ENCODE measurements around the gene THAP12.

DNA sequence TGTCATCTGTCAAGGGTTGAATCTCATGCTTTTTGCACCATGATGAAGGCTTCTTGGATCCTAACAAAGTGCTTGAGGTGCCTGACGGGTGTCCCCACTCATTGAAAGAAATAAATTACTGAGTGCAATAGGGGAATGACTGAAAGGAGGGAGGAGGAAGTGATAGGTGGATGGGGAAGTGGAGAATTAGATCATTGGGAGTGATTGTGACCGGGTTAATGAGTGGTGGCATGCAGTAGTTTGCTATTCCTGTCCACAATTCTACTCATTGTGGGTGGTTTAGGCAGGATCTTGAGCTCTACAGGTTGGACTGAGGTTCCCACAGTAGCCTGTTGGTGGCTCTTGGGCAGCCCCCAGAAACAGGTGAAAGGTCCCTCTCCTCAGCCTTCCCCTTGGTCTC lies 44.3 kb downstream of the THAP12 start:
- TF ChIP-seq CEBPB (IDR thresholded peaks at IDR 0.05) (no peak), POLR2A (IDR thresholded peaks at IDR 0.05; ENCODE audit: low read length) (no peak), REST (IDR thresholded peaks at IDR 0.05) (no peak), SMC3 (IDR thresholded peaks at IDR 0.05) (no peak), BHLHE40 (IDR thresholded peaks at IDR 0.05; ENCODE audit: low read depth, low read length) (no peak), HDAC2 (IDR thresholded peaks at IDR 0.05) (no peak), RNF2 (IDR thresholded peaks at IDR 0.05; ENCODE audit: borderline replicate concordance, low read depth) (no peak)
- TF ChIP-seq, protein P1, sequence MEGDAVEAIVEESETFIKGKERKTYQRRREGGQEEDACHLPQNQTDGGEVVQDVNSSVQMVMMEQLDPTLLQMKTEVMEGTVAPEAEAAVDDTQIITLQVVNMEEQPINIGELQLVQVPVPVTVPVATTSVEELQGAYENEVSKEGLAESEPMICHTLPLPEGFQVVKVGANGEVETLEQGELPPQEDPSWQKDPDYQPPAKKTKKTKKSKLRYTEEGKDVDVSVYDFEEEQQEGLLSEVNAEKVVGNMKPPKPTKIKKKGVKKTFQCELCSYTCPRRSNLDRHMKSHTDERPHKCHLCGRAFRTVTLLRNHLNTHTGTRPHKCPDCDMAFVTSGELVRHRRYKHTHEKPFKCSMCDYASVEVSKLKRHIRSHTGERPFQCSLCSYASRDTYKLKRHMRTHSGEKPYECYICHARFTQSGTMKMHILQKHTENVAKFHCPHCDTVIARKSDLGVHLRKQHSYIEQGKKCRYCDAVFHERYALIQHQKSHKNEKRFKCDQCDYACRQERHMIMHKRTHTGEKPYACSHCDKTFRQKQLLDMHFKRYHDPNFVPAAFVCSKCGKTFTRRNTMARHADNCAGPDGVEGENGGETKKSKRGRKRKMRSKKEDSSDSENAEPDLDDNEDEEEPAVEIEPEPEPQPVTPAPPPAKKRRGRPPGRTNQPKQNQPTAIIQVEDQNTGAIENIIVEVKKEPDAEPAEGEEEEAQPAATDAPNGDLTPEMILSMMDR (IDR thresholded peaks at IDR 0.05): no peak
